Measurements from ENCODE around the gene WDFY2. TPM values are rescaled to one million over a fixed set of nuclear protein-coding genes. Genes with fewer than 3 reads are reported as not detected.

Gene WDFY2
- total RNA-seq, 1 experiment from 2014 or later = 25.7 TPM

DNA sequence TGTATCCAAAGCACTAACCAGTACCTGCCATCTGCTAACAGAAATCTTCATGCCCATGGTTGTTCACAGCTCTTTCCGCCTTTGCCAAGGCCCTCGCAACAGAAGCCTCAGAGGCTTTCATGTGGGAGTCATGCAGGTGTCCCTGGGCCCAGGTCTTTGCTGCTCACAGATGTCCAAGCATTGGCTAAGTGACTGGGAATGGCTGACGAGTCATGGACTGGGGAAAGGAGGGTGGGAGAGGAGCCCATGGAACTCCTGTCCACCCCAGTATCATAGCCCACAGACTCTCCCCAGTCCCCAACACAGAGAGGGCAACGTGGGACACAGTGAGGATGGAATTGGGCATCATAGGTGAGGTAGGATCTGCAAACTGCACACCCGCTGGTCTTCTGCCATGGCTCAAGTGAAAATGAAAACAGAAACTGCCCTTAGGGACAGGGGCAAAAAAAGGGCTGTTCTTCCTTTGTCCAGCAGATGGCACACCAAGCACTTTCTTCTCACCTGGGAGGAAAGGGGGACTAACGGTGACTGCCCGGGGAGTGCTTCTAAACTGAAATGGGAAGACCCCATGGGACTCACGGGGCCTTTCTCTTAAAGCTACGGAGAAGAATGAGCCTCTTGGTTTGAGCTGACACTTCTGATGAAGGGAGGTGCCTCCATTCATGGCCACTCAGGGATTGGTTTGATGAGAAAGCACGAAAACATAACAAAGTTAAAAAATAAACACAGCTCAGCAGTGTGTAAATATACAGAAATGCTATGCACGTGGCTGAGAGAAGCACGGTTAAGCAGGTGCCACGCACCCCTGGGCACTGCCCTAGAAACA lies 230.8 kb downstream of the WDFY2 start:
- H3K4me1 Mint-ChIP-seq = peaks cover 37% of the 10 kb centered on the region
- CTCF ChIA-PET = interaction anchor here (0.6 to 3.0 kb wide), 24 partner anchors 8 to 636 kb away, joined by 3 to 33 read pairs (median 3); partner anchors contain the start of genes ALG11, NEK5 and TMEM272
- H3K27me3 Mint-ChIP-seq (ENCODE audit: low read depth) = peaks cover under 1% of the 10 kb centered on the region; the same call in 1 of the 2 replicates
- no peaks in the 10 kb centered on the region for H3K36me3 Mint-ChIP-seq
- DNase-seq (ENCODE audit: low spot score) (peak; percentile 80), ATAC-seq (peak; percentile 77)
- H3K4me3 Mint-ChIP-seq = no peak overlapping the region; the same call in 1 of the 2 replicates
- H3K27ac Mint-ChIP-seq = peak overlapping the region; percentile 57; the same call in 1 of the 2 replicates
- no peak for TF ChIP-seq E2F5 (CRISPR knock-in tag; IDR thresholded peaks at IDR 0.05)
- no peak for TF ChIP-seq ERG (CRISPR knock-in tag; IDR thresholded peaks at IDR 0.05)
- no peak for TF ChIP-seq NFYB (CRISPR knock-in tag; conservative IDR thresholded peaks at IDR 0.05; ENCODE audit: low read depth)
- TF ChIP-seq, protein P1, sequence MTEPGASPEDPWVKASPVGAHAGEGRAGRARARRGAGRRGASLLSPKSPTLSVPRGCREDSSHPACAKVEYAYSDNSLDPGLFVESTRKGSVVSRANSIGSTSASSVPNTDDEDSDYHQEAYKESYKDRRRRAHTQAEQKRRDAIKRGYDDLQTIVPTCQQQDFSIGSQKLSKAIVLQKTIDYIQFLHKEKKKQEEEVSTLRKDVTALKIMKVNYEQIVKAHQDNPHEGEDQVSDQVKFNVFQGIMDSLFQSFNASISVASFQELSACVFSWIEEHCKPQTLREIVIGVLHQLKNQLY (CRISPR knock-in tag; IDR thresholded peaks at IDR 0.05) = no peak
- TF ChIP-seq ZNF317 (CRISPR knock-in tag; IDR thresholded peaks at IDR 0.05; ENCODE audit: borderline replicate concordance, low read depth) = no peak
- no peak for TF ChIP-seq ATF6 (CRISPR knock-in tag; IDR thresholded peaks at IDR 0.05)
- no peak for TF ChIP-seq RORB (CRISPR knock-in tag; IDR thresholded peaks at IDR 0.05)
- TF ChIP-seq, protein P2, sequence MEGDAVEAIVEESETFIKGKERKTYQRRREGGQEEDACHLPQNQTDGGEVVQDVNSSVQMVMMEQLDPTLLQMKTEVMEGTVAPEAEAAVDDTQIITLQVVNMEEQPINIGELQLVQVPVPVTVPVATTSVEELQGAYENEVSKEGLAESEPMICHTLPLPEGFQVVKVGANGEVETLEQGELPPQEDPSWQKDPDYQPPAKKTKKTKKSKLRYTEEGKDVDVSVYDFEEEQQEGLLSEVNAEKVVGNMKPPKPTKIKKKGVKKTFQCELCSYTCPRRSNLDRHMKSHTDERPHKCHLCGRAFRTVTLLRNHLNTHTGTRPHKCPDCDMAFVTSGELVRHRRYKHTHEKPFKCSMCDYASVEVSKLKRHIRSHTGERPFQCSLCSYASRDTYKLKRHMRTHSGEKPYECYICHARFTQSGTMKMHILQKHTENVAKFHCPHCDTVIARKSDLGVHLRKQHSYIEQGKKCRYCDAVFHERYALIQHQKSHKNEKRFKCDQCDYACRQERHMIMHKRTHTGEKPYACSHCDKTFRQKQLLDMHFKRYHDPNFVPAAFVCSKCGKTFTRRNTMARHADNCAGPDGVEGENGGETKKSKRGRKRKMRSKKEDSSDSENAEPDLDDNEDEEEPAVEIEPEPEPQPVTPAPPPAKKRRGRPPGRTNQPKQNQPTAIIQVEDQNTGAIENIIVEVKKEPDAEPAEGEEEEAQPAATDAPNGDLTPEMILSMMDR (IDR thresholded peaks at IDR 0.05) = peak; percentile 74
- TF ChIP-seq, protein P3, sequence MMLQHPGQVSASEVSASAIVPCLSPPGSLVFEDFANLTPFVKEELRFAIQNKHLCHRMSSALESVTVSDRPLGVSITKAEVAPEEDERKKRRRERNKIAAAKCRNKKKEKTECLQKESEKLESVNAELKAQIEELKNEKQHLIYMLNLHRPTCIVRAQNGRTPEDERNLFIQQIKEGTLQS (CRISPR knock-in tag; conservative IDR thresholded peaks at IDR 0.05) = no peak
- 0 out of 2 replicates have a peak, but pooled peaks have one; percentile 39 for TF ChIP-seq FOXK1 (CRISPR knock-in tag; IDR thresholded peaks at IDR 0.05)
- no peak for TF ChIP-seq SMAD4 (CRISPR knock-in tag; IDR thresholded peaks at IDR 0.05)
- TF ChIP-seq STAT6 (CRISPR knock-in tag; conservative IDR thresholded peaks at IDR 0.05; ENCODE audit: low read depth) = no peak
- no peak for TF ChIP-seq NFE2L1 (CRISPR knock-in tag; IDR thresholded peaks at IDR 0.05)
- TF ChIP-seq HMGXB4 (CRISPR knock-in tag; IDR thresholded peaks at IDR 0.05) = no peak
- POLR2A ChIA-PET = no interaction called here
- no peaks in the 10 kb centered on the region for H3K9me3 Mint-ChIP-seq

All from WTC11 (cell line).